ENCODE results near the gene SMARCA4. TPM values are rescaled to one million over a fixed set of nuclear protein-coding genes. Genes with fewer than 3 reads are reported as not detected.

SMARCA4 gene
- total RNA-seq, 2 experiments from 2014 or later = 97.0 to 98.7 TPM

- Mint-ChIP-seq H3K27me3 (no peaks in the 10 kb centered on the region), H3K4me1 (ENCODE audit: low read depth) (peaks cover 1% of the 10 kb centered on the region), H3K9me3 (no peaks in the 10 kb centered on the region), H3K27ac (no peak overlapping the region), H3K4me3 (no peak overlapping the region), H3K36me3 (ENCODE audit: low read depth) (peaks cover 7% of the 10 kb centered on the region)
- CTCF ChIA-PET = no interaction called here
- no peak for ATAC-seq
- no peak for TF ChIP-seq CTCF (IDR thresholded peaks at IDR 0.05)
- POLR2A ChIA-PET = no interaction called here
- no peak for DNase-seq
- intact Hi-C loops (cut with micrococcal nuclease) = no loop called here
These were observed 40.6 kb upstream of the SMARCA4 start for GRCh38 chr19:10920288-10920655.

- Mint-ChIP-seq H3K27me3 (no peaks in the 10 kb centered on the region), H3K4me1 (ENCODE audit: low read depth) (no peaks in the 10 kb centered on the region), H3K36me3 (ENCODE audit: low read depth) (peaks cover 7% of the 10 kb centered on the region), H3K4me3 (no peak overlapping the region), H3K27ac (no peak overlapping the region), H3K9me3 (no peaks in the 10 kb centered on the region)
- ChIA-PET CTCF (no interaction called here), POLR2A (no interaction called here)
- no peak for TF ChIP-seq CTCF (IDR thresholded peaks at IDR 0.05)
- no peak for DNase-seq
- no peak for ATAC-seq
- intact Hi-C loops (cut with micrococcal nuclease) = no loop called here
These were observed 40.0 kb upstream of the SMARCA4 start for GRCh38 chr19:10920781-10921180.

DNA sequence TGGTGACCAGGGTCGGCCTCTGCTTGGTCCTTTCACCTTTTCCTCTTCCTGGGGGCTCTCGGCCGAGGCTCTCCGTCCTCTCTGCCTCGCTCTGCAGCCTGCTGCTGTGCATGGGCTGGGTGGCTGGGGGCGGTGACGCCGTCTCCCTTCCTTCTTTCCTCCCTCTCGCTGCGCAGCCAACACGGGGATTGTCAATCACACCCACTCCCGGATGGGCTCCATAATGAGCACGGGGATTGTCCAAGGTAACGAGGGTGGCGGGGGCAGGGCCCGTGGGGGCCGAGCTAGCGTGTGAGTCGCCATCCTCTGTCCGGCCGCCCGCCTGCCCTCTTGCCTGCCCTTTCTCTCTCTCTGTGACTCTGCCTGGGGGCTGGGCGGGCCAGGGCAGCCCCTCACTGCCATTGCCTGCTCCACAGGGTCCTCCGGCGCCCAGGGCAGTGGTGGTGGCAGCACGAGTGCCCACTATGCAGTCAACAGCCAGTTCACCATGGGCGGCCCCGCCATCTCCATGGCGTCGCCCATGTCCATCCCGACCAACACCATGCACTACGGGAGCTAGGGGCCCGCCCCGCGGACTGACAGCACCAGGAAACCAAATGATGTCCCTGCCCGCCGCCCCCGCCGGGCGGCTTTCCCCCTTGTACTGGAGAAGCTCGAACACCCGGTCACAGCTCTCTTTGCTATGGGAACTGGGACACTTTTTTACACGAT lies 39.5 kb upstream of the SMARCA4 start:
- DNase-seq (no peak), ATAC-seq (no peak)
- no peaks in the 10 kb centered on the region for H3K9me3 Mint-ChIP-seq
- no peak overlapping the region for H3K4me3 Mint-ChIP-seq
- H3K27me3 Mint-ChIP-seq = no peaks in the 10 kb centered on the region
- no peak overlapping the region for H3K27ac Mint-ChIP-seq
- intact Hi-C loops (cut with micrococcal nuclease) = no loop called here
- CTCF ChIA-PET = no interaction called here
- POLR2A ChIA-PET = no interaction called here
- TF ChIP-seq CTCF (IDR thresholded peaks at IDR 0.05) = no peak
- H3K4me1 Mint-ChIP-seq (ENCODE audit: low read depth) = no peaks in the 10 kb centered on the region
- H3K36me3 Mint-ChIP-seq (ENCODE audit: low read depth) = peaks cover 7% of the 10 kb centered on the region

- DNase-seq = no peak
- no peaks in the 10 kb centered on the region for H3K27me3 Mint-ChIP-seq
- H3K9me3 Mint-ChIP-seq = no peaks in the 10 kb centered on the region
- intact Hi-C loops (cut with micrococcal nuclease) = no loop called here
- POLR2A ChIA-PET = no interaction called here
- TF ChIP-seq CTCF (IDR thresholded peaks at IDR 0.05) = no peak
- no peak for ATAC-seq
- H3K27ac Mint-ChIP-seq = no peak overlapping the region
- H3K4me3 Mint-ChIP-seq = no peak overlapping the region
- peaks cover 7% of the 10 kb centered on the region for H3K36me3 Mint-ChIP-seq (ENCODE audit: low read depth)
- peaks cover under 1% of the 10 kb centered on the region for H3K4me1 Mint-ChIP-seq (ENCODE audit: low read depth)
- CTCF ChIA-PET = no interaction called here
These were observed 38.8 kb upstream of the SMARCA4 start for GRCh38 chr19:10921910-10922637.

GRCh38 chr19:10922638-10923014 lies 38.2 kb upstream of the SMARCA4 start:
- intact Hi-C loops (cut with micrococcal nuclease) = no loop called here
- no peaks in the 10 kb centered on the region for H3K9me3 Mint-ChIP-seq
- DNase-seq = no peak
- peaks cover 6% of the 10 kb centered on the region for H3K4me1 Mint-ChIP-seq (ENCODE audit: low read depth)
- no peak overlapping the region for H3K27ac Mint-ChIP-seq
- peaks cover 6% of the 10 kb centered on the region for H3K36me3 Mint-ChIP-seq (ENCODE audit: low read depth)
- POLR2A ChIA-PET = no interaction called here
- ATAC-seq = no peak
- CTCF ChIA-PET = no interaction called here
- no peak for TF ChIP-seq CTCF (IDR thresholded peaks at IDR 0.05)
- H3K4me3 Mint-ChIP-seq = no peak overlapping the region
- H3K27me3 Mint-ChIP-seq = no peaks in the 10 kb centered on the region

Data from activated CD8-positive, alpha-beta T cell treated with anti-CD3 and anti-CD28 coated beads for 36 hours (primary cell).